ENCODE data around the gene LOXHD1.
A peak's percentile ranks its signal among the peaks of the same experiment; 100 is the strongest.

Gene LOXHD1

GRCh38 chr18:46519870-46520269 lies 137.2 kb downstream of the LOXHD1 start:
- DNase-seq, result no peak

DNA sequence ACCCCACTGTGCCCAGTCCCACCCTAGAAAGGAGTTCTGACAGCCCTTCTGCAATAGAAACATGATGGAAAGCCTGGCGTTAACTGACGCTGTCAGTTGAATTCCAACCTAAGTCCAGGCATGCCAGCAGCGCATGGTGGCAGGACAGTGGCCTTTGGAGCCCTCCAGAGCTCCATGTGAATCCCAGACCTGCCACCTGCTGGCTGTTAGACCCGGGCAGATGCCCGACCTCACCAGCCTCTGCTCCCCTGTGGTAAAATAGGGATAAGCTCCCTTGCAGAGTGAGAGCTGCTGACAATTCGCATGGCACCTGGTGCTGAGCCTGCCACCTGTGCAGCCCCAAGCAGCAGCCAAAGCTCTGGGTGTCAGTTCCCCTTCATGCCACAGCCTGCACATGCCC lies 138.6 kb downstream of the LOXHD1 start:
- DNase-seq, result no peak

DNA sequence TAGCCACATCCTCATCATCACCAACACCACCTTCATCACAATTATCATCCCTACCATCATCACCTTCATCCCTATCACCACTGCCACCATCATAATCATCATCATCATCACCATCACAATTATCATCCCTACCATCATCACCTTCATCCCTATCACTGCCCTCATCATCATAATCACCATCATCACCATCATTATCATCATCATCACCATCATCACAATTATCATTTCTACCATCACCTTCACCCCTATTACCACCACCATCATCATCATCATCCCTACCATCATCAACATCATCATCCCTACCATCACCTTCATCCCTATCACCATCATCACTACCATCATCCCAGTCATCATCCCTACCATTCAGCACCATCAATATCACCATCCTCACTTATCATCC lies 140.5 kb downstream of the LOXHD1 start:
- DNase-seq, result no peak

DNA sequence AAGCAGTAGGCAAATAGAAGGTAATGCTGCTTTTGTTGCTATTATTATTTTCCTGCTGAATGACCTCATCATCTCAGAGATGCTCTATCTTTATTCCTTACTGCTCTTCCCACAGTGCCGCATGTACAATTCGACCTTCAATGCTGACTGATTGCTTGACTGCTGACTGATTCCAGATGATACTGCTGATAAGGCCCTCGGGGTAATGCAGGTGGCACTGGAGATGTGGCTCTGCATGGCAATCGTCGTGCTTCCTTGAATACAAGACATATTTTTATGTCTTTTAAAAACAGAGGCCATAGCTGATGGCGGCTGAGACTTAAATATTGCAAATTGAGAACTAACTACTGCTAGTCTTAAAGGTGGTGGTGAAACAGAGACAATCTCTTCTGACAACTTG lies 146.6 kb downstream of the LOXHD1 start:
- no peak for DNase-seq

GRCh38 chr18:46509530-46509929 lies 147.5 kb downstream of the LOXHD1 start:
- no peak for DNase-seq

- DNase-seq, result no peak
These were observed 149.9 kb downstream of the LOXHD1 start for GRCh38 chr18:46506974-46507586.

DNA sequence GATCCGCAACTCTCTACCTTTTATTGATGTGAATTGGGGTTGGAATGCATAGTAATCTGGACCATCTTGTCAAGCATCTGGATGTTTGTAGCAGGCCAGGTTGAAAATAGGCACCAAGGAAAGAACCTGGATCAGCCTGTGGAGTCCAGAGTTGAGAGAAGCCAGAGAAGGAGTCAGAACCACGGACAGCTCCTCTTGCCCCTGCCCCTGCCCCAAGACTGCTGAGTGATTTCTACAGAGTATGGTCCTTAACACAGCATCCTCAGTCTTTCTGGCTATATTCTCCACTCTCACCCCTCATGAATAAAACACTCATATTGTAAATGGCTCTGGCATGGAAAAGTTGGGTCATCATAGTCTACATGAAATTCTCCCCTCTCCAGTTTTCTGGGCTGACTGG lies 154.6 kb downstream of the LOXHD1 start:
- DNase-seq, result no peak

GRCh38 chr18:46497129-46497528 lies 159.9 kb downstream of the LOXHD1 start:
- DNase-seq, result peak; percentile 9

GRCh38 chr18:46488471-46489213 lies 168.4 kb downstream of the LOXHD1 start:
- DNase-seq, result no peak

GRCh38 chr18:46485675-46486194 lies 171.3 kb downstream of the LOXHD1 start:
- no peak for DNase-seq

DNA sequence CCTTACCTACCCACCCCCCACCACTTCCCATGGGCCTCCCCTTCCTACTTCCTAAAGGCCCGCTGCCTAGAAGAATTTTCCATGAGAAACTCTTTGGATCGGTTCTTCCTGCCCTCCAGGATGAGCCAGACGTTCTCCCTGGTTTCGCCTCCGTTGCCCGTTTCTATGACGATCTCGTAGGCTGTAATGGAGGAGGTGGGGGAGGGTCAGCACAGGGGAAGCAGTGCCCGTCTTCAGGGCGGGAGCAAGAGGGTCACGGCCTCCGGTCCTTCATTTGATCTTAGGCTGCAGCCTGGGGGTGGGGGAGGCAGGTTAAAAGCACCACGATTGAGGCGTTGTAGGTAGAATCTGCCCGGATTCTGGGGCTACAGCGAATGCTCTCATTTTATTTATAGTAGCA lies 172.0 kb downstream of the LOXHD1 start:
- DNase-seq, result no peak

DNA sequence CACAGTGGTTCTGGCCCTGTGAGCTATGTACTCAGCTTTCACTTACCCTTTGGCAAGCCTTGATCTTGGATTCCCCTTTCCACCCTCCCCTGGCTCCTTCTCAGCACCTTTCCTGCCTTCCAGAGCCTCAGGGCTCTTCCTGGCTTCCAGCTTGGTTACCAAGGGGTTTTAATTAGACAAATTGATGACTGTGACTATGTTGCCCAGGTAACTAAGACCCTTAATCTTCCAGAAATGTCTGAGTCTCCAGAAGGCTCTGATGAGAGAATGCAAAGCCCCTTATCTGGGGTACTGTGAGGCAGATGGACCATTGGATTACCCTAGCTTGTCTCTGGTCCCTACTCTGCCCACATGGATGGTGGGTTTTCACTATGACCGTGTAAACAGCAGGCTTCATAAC lies 174.2 kb downstream of the LOXHD1 start:
- no peak for DNase-seq

GRCh38 chr18:46481847-46482245 lies 175.2 kb downstream of the LOXHD1 start:
- DNase-seq, result peak; percentile 3

- DNase-seq, result peak; percentile 2
These were observed 175.8 kb downstream of the LOXHD1 start for GRCh38 chr18:46481048-46481846.

- no peak for DNase-seq
These were observed 176.8 kb downstream of the LOXHD1 start for GRCh38 chr18:46480226-46480625.

GRCh38 chr18:46478796-46479195 lies 178.2 kb downstream of the LOXHD1 start:
- no peak for DNase-seq

DNA sequence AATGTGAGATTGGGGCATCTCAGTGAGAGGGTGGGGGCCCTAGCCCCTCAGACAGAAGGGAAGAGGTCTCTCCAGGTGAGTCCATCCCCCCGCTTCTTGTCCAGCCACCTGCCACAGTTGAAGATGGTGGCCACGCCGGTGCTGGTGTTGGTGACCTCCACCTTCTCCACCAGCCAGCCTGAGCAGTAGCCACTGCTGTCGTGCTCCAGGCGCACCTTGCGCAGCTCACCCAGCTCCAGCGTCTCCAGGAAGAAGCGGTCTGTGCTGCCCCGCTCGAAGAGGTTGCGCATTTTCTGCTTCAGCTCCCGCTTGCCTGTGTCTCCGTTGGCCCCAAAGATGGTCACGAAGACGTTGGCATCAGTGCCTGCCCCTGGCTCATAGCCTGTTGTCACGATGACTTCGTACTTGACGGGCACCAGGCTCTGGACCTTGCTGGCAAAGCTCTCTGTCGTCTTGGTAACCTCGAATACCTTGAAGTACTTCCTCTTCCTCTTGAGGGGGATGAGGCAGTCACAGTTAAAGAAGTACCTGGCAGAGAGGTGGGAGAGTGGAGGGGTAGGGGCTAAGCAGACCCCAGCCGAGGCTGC lies 179.5 kb downstream of the LOXHD1 start:
- no peak for DNase-seq

- no peak for DNase-seq
These were observed 181.6 kb downstream of the LOXHD1 start for GRCh38 chr18:46475390-46475752.

DNA sequence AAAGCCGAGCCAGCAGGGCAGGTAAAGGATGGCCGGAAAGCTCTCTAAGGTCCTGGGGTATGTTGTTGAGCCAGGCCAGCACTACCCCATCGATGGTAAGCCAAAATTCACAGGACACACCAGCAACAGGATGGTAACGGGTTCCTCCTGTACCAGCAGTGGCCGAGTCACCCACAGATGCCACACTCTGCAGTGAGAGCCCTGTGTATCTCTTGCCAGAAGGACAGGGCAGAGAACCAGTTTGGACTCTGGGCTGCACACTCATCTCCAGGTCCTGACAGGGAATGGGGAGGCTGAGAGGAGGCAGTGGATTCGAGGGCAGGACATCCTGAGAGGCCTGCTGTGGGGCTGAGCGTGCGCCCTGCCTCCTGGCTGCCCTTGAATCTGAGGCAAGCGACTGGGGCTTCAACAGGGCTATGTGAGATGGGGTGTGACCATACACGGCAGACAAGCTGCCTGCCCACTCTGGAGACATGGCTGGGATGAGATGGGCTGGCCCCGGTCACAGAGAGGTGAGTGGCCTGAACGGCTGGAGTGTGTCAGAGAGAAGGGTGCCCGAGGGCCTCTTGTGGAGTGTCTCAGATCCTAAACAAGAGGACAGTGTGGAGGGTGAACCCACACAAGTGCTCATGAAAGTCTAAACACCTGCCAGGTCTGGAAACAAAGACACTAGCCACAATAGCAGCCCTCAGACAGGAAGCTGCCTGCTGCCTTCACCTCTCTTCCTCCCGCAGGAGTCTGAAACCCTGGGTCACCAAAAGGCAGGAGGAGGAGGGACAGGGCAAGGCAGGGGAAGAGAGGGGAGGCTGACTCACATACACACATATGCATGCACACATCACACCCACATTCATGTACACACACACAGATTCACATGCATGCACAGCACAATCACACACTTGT lies 182.3 kb downstream of the LOXHD1 start:
- no peak for DNase-seq

DNA sequence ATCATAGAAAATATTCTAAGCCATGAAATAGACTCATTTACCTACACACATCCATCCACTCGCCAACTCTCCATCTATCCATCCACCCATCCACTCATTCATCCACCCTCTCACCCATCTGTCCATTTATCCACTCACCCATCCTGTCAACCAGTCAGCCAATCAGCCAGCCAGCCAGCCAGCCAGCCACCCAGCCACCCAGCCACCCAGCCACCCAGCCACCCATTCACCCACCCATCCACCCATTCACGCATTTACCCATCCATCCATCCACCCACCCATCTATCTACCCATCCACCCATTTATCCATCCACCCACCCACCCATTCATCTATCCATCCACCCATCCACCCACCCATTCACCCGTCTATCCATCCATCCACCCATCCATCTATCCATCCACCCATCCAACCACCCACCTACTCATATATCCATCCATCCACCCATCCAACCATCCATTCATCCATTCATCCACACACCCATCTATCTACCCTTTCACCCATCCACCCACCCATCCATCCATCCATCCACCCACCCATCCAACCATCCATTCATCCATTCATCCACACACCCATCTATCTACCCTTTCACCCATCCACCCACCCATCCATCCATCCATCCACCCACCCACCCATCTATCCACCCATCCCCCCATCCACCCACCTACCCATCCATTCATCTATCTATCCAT lies 185.1 kb downstream of the LOXHD1 start:
- no peak for DNase-seq

GRCh38 chr18:46470714-46471113 lies 186.3 kb downstream of the LOXHD1 start:
- DNase-seq, result no peak
